Fibroblast of skin of scalp (primary cell): Measurements from ENCODE around the gene ZBTB38.

ENCODE experiments used
- DNase-seq: peaks from one replicate; pipeline ENCODE4 v3.0.0-alpha.2; 2013

ZBTB38 gene

GRCh38 chr3:141407047-141407446 is 38.7 kb downstream of the ZBTB38 start:
- peak; percentile 98 for DNase-seq

GRCh38 chr3:141407825-141408224 is 39.5 kb downstream of the ZBTB38 start:
- no peak for DNase-seq

GRCh38 chr3:141408596-141408995 is 40.3 kb downstream of the ZBTB38 start:
- DNase-seq, result peak; percentile 61

DNA sequence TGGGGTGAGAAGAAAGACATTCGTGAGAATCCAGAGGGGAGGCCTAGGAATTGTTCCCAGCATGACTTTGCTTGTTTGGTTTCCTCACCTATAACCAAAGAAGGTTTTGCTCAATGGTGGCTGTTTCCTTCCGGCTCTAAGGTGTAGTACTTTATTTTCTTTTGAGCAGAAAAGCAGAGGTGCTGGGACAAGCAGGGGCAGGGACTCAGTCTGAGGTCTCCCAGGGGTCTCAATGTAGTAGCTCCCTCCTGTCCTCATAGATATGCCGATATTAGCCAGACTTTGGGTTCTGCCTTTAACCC is 41.6 kb downstream of the ZBTB38 start:
- DNase-seq, result no peak

DNA sequence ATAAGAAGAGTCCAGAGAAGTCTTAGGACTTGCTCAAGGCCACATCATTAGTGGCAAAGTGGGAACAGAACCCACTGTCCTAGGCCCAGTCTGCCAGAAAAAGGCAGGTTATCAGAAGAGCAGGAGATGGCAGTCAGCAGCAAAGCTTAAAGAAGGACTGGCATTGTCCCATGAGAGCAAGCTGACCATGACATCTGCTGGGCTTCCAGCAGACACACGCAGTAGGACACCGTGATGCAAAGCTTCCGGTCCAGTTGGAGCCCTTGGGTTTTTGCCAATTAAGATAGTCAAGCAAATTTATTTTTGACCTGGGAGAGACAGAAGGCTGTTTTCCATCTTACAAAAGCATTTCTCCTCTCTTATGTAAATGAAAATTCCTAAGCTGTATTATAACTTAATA is 42.1 kb downstream of the ZBTB38 start:
- no peak for DNase-seq

DNA sequence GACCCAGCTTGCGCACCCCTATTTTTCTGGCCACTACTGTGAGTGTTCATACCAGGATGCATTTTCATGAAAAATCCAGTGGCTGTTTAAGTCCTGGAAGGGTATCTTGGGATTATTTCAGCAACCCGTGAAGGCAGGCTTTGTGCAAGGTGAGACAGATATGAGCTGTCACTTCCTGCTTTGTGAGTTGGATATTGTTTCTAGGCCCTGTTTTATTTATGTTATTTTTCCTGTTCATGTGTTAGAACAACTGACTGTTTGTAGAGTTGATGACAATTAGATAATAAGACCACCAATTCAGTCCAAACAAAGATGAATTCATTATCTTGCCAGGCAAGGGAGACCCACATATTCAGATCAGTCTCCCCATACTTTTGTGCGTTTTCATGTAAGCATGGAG is 42.5 kb downstream of the ZBTB38 start:
- DNase-seq, result no peak

DNA sequence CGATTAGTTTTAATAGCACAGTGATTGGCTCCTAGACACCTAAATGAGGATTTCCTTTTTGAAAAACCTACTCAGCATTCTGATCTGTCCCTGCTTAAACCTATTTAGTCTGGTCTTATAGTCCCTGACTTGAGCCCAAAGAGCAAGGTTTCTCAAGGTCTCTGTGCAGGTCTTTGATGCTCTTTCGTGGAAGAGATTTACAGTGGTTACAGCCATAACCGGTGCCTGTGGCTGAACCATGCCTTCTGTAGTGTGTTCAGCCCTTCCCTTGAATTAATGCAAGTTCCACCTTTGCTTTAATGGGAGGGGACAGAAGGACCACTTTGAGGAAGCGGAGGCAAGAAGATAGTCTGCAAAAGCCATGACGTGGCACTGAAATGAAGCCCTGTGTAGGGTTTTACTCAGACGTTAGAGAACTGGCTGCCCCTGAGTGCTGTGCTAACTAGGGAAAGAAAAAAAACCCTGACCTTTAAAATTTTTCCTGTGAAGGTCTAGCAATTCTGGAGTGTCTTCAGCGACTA is 43.0 kb downstream of the ZBTB38 start:
- no peak for DNase-seq

DNA sequence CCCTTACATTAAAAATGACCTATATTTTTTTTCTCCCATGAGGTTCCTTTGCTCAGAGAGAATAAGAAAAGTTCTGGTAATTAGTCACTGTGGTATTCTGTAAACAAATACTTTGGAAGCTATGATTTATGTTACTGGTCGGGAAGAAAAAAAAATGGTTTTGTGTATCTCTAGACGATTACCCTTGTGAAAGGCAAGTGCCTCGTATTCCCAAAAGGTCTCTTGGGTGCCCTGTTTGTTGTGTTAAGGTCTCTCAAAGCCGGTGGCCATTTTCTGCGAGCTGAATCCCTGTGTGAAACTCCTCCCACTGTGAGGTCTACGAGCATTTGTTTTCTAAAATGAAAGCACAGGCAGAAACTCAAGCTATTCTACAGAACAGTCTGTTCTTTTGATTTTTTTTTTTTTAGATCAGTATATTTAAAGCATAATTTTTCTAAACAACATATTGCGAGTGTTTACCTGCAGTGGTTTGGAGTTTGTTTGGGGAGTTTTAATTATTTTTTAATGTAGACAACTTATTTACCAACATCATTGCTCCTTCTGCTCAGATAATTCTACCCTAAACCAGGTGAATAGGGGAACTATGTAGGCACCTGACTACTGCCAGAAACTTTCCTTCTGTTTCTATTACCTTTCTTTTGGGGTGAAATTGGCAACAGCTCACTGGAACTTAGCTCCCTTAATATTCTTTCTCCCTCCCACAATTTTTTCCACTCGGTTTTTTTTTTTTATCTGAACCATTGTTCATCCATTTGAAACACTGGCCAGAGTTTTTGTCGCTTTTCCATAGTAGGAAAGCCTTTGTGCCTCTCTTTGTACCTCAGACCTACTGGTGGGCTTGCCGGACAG is 44.0 kb downstream of the ZBTB38 start:
- DNase-seq, result peak; percentile 84

- peak; percentile 57 for DNase-seq
Measured at GRCh38 chr3:141412936-141413354, 44.6 kb downstream of the ZBTB38 start.

GRCh38 chr3:141413391-141413790 is 45.1 kb downstream of the ZBTB38 start:
- DNase-seq, result no peak

GRCh38 chr3:141413801-141414689 is 45.7 kb downstream of the ZBTB38 start:
- DNase-seq, result peak; percentile 90

DNA sequence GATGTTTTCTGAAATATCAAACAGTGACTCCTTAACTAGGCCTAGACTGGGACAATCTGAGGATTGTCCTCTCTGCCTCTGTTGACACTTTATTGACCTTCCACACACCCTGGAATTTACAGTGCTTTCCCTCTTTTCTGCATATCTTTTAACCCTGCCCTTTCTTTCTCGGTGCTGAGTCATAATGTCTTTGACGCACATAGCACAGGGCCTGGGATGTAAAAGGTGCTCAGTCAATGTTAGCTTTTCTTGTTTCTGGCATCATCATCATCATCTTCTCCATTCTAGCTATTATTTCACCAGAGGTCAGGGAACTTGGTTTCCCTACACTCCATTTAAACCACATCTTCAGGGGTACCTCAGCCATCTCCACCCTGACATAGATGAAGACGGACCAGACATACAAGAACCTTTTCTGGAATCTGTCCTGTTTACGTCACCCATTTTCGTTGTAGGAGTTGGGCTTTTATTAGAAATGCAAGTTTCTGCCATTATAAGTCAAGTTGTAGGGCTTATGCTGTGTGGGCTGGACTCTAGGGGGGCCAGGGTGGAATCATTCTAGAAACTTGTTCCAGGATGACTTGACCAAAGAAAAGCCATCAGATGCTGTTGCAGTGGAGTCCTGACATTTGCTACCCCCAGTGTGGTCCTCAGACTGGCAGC is 46.6 kb downstream of the ZBTB38 start:
- DNase-seq, result no peak

DNA sequence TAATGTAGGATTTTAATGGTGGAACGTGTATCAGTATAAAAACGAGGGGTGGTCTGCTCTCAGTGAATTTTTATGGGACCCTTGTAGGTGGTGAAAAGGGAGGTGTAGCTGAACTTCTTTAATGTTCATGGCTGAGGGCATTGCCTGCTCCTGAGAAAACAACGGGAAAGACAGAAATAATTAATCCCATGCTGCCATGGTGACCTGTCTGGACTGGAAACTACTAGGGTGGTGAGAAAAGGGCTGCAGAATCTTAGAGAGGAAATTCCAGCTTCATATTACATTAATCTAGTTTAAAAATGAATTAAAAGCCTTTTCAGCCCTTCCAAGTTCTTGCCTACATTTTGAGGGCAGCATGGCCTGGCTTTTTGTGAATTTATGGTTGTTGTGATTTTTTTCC is 47.6 kb downstream of the ZBTB38 start:
- no peak for DNase-seq
